ENCODE data around the gene PGM5. TPM values are rescaled to one million over a fixed set of nuclear protein-coding genes. Genes with fewer than 3 reads are reported as not detected.
A peak's percentile ranks its signal among the peaks of the same experiment; 100 is the strongest.

PGM5 gene
- total and polyA plus RNA-seq, 5 experiments from 2014 or later, result not detected

DNA sequence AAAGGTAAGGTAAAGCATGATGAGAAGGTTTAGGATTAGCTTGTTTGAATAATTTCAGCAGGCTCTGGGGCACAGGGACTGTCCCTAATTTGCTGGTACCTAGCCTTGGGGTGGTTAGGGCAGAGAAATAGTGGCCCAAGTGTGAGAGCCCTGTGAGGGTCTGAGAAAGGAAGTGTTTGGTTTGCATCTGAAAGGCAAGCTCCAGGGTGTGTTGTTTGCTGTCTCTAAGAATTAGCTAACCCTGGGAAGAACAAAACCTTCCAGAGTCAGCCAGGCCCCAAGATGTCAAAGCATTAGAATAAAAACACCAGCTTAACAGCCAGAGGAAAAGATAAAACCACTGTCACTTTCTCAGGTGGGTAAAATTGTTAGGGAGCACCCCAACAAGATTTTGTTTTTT lies 153.3 kb downstream of the PGM5 start:
- H3K4me1 Mint-ChIP-seq, result peaks cover 0 to 5% (median 0%) of the 10 kb centered on the region in 4 donors
- H3K27ac Mint-ChIP-seq, result no peak overlapping the region
- peaks cover 0 to 2% (median 0%) of the 10 kb centered on the region in 9 donors for H3K9me3 Mint-ChIP-seq
- DNase-seq (no peak), ATAC-seq (no peak)
- H3K27me3 Mint-ChIP-seq, result peaks cover 0 to 4% (median 4%) of the 10 kb centered on the region in 5 donors
- POLR2A ChIA-PET, result no interaction called here
- H3K4me3 Mint-ChIP-seq, result no peak overlapping the region
- no peaks in the 10 kb centered on the region for H3K36me3 Mint-ChIP-seq

DNA sequence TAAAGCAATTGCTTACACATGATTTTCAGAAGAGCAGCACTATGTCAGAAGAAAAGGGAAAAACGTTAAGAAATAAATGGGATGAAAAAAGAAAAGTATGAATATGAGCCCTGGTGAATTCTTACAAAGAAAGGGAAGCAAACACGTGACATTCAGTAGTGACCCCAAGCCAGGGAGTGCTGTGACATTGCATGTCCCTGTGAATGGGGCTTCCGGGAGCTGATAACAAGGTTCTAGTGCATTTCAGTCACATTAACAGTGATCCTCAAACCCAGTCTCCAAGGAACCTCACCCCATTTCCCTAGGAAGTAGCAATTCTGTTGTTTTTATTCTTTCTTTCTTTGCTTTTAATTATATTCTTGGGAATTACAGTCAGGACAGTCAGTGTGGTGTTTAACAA lies 157.0 kb downstream of the PGM5 start:
- no peaks in the 10 kb centered on the region for H3K4me1 Mint-ChIP-seq
- DNase-seq, result no peak
- no peak overlapping the region for H3K27ac Mint-ChIP-seq
- peaks cover 0 to 9% (median 4%) of the 10 kb centered on the region in 3 donors for H3K36me3 Mint-ChIP-seq
- H3K4me3 Mint-ChIP-seq, result no peak overlapping the region
- H3K9me3 Mint-ChIP-seq, result peaks cover 0 to 11% (median 6%) of the 10 kb centered on the region in 9 donors
- peaks cover 3 to 9% (median 4%) of the 10 kb centered on the region in 5 donors for H3K27me3 Mint-ChIP-seq
- ATAC-seq, result no peak
- POLR2A ChIA-PET, result no interaction called here

DNA sequence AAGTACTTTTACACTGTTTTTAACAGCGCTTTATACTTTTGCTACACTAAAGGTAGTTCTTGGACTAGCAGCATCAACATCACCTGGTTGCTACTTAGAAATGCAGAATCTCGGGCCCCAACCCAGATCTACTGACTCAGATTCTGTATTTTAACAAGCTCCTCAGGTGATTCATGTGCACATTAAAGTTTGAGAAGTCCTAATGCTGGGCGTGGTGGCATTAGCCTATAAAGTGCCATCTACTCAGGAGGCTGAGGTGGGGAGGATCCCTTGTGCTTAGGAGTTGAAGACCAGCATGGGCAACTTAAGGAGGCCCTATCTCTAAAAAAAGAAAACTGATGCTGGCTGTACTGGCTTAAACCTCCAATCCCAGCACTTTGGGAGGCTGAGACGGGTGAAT lies 157.6 kb downstream of the PGM5 start:
- H3K4me3 Mint-ChIP-seq, result no peak overlapping the region
- peaks cover 0 to 15% (median 7%) of the 10 kb centered on the region in 9 donors for H3K9me3 Mint-ChIP-seq
- no peak for ATAC-seq
- no peak for DNase-seq
- peaks cover 0 to 13% (median 4%) of the 10 kb centered on the region in 3 donors for H3K36me3 Mint-ChIP-seq
- POLR2A ChIA-PET, result no interaction called here
- no peak overlapping the region for H3K27ac Mint-ChIP-seq
- no peaks in the 10 kb centered on the region for H3K4me1 Mint-ChIP-seq
- peaks cover 4 to 15% (median 5%) of the 10 kb centered on the region in 5 donors for H3K27me3 Mint-ChIP-seq

DNA sequence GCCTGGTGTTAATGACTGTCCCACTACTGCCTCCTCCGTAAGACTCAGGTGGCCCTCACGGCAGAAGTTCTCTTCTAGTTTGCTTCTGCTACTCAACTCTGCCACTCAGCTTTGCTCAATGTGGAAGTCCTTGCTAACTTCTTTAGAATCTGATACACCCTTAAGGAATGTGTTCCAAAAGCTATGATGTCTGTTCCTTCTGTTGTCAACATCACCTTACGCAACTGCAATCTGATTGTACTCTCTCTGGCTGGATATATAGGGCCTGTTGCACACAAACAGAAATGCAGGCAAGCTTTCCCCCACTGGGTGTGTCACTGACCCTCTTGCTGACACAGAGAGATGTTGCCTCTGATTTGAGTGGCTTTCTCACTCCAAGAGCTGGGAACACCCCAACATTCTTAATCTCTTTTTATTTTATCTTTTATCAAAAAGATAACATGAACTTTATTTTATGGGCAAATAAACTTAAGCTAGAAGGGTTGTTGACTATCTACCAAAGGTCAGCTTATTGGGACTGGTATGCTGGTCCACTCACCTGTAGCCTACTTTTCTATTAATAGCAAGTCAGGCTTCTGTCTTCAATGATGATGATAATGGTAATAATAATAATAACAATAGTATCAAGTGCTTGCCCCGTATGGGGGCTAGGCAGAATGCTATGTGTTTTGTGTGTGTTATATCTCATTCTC lies 159.1 kb downstream of the PGM5 start:
- H3K27me3 Mint-ChIP-seq, result peaks cover 0 to 16% (median 2%) of the 10 kb centered on the region in 5 donors
- peaks cover 0 to 13% (median 4%) of the 10 kb centered on the region in 3 donors for H3K36me3 Mint-ChIP-seq
- H3K4me1 Mint-ChIP-seq, result no peaks in the 10 kb centered on the region
- no peak overlapping the region for H3K4me3 Mint-ChIP-seq
- no peak overlapping the region for H3K27ac Mint-ChIP-seq
- peaks cover 0 to 15% (median 7%) of the 10 kb centered on the region in 9 donors for H3K9me3 Mint-ChIP-seq
- ATAC-seq, result no peak
- no peak for DNase-seq
- POLR2A ChIA-PET, result no interaction called here

DNA sequence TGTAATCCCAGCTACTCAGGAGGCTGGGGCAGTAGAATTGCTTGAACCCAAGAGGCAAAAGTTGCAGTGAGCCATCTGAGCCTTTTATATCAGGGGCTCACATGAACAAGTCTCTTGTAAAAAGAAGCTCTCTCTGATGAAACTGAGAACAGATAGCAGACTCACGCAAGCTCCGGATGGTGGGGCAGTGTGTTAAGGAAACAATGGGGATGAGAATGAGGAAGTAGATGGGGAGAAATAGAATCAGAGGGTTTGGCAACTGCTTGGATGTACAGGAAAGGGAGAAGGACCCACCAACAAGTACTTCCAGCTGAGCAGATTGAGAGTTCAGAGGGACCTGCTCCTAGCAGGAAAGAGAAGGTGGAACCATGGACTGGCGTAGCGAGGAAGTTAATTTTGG lies 165.7 kb downstream of the PGM5 start:
- no peaks in the 10 kb centered on the region for H3K4me1 Mint-ChIP-seq
- DNase-seq (no peak), ATAC-seq (no peak)
- H3K27me3 Mint-ChIP-seq, result peaks cover 7 to 29% (median 17%) of the 10 kb centered on the region in 5 donors
- peaks cover 0 to 15% (median 7%) of the 10 kb centered on the region in 9 donors for H3K9me3 Mint-ChIP-seq
- no peak overlapping the region for H3K4me3 Mint-ChIP-seq
- no peak overlapping the region for H3K27ac Mint-ChIP-seq
- H3K36me3 Mint-ChIP-seq, result peaks cover 0 to 13% (median 4%) of the 10 kb centered on the region in 3 donors
- POLR2A ChIA-PET, result no interaction called here

DNA sequence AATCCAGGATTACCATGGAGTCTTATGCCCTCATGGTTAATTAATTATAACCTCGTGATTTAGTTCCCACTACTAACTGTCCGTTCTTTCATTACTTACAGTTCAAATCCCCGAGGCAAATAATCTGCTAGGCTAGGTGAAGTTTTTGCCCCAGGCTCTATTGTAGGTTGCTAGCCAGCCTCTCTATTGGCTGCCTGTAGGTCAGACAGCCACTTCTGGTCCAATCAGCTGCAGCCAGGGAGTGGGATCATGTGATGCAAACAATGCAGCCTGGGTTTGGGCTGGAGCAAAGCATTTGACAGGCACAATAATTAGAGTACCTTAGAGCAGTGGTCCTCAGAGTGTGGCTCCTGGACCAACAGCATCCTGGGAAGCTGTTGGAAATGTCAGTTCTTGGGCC lies 166.5 kb downstream of the PGM5 start:
- POLR2A ChIA-PET, result no interaction called here
- Mint-ChIP-seq H3K9me3 (peaks cover 0 to 11% (median 3%) of the 10 kb centered on the region in 9 donors), H3K27ac (no peak overlapping the region), H3K4me1 (no peaks in the 10 kb centered on the region), H3K36me3 (peaks cover 0 to 9% (median 4%) of the 10 kb centered on the region in 3 donors), H3K27me3 (peaks cover 7 to 24% (median 19%) of the 10 kb centered on the region in 5 donors), H3K4me3 (no peak overlapping the region)
- no peak for DNase-seq
- ATAC-seq, result no peak

DNA sequence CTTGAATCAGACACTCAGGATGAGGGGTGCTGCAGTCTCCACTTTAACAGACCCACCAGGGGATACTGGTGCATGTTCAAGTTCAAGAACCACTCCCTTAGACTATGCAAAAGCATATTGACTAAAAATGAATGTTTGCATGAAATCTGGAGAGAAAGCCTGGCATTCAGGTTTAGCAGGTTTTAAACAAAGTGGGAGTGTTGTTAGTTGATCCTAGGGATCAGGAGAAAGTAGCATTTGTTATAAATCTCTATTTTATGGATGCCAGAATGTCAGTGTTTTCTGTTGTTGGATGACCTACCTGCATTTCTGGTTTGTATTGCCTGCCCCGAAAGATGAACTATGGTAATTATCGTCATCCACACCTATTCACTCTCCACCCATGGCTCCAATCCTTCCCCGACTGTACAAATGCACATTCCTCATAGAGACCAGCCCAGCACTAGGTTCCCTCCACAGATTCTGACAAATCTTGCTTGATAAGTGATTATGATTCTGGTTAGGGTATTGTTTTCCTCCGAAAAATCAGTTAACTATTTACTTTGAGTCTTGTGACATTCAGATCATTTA lies 167.0 kb downstream of the PGM5 start:
- ATAC-seq, result no peak
- H3K4me1 Mint-ChIP-seq, result no peaks in the 10 kb centered on the region
- POLR2A ChIA-PET, result no interaction called here

DNA sequence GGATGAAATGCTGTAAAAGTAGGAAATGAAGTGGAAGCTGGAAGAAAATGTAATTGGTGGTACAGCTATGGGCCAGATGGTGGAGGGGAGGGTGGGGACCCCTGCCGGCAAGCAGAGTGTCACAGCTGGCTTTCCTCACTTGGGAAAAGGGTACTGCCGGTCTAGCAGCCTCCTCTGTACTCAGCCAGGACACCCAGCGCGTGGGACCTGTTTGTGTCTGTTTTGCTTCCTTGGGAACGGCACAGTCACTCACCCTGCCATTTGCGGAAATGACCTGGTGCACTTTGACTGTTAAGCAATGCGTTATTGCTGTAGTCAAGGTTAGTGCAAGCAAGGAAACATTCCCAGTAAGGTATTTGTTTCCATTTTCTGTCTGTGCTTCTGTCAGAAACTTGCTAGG lies 174.2 kb downstream of the PGM5 start:
- H3K36me3 Mint-ChIP-seq, result no peaks in the 10 kb centered on the region
- no peak overlapping the region for H3K4me3 Mint-ChIP-seq
- H3K4me1 Mint-ChIP-seq, result no peaks in the 10 kb centered on the region
- H3K27ac Mint-ChIP-seq, result no peak overlapping the region
- POLR2A ChIA-PET, result no interaction called here
- ATAC-seq, result no peak
- peaks cover 2 to 12% (median 10%) of the 10 kb centered on the region in 5 donors for H3K27me3 Mint-ChIP-seq
- H3K9me3 Mint-ChIP-seq, result no peaks in the 10 kb centered on the region
- DNase-seq, result no peak

More for the DNA sequence above, 167.0 kb downstream of the PGM5 start:
- no peak for DNase-seq
- H3K36me3 Mint-ChIP-seq, result peaks cover 0 to 4% (median 0%) of the 10 kb centered on the region in 3 donors
- no peak overlapping the region for H3K4me3 Mint-ChIP-seq
- peaks cover 0 to 6% (median 0%) of the 10 kb centered on the region in 9 donors for H3K9me3 Mint-ChIP-seq
- peaks cover 7 to 19% (median 17%) of the 10 kb centered on the region in 5 donors for H3K27me3 Mint-ChIP-seq
- no peak overlapping the region for H3K27ac Mint-ChIP-seq

DNA sequence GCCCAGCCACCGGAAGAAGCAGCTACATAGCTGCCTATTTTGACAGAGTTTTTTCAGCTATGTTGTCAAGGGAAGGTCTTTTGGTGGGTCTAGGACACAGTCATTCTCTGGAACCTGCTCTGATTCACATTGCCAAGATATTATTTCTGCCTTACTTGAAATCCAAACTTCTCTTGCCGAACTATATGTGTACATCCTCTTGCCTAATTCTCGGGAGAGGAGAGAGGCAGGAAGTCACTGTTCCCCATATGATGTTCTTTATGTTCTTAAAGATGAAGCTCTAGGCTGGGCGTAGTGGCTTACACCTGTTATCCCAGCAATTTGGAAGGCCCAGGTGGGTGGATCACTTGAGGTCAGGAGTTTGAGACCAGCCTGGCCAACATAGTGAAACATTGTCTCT lies 175.7 kb downstream of the PGM5 start:
- H3K36me3 Mint-ChIP-seq, result no peaks in the 10 kb centered on the region
- H3K4me3 Mint-ChIP-seq, result no peak overlapping the region
- no peaks in the 10 kb centered on the region for H3K4me1 Mint-ChIP-seq
- H3K9me3 Mint-ChIP-seq, result no peaks in the 10 kb centered on the region
- peaks cover 2 to 12% (median 10%) of the 10 kb centered on the region in 5 donors for H3K27me3 Mint-ChIP-seq
- no peak for ATAC-seq
- DNase-seq, result no peak
- POLR2A ChIA-PET, result no interaction called here
- no peak overlapping the region for H3K27ac Mint-ChIP-seq

DNA sequence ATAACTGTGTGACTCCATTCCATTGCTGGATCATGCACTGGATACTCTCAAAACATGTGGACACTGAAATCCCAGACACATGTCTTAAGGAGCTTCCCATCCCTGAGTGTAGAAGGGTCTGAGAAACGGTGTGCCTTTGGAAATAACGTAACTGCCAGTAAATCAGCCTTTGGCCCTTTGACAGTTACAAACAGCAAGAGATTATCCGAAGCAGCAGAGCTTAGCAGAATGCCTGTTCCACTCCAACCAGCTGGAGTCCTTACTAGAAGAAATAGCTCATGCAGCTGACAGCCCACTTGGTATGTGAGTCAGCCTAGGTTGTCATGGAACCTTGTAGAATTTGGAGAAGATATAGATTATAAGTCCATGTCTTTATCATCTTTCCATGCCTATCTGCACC lies 177.3 kb downstream of the PGM5 start:
- no peaks in the 10 kb centered on the region for H3K36me3 Mint-ChIP-seq
- no peaks in the 10 kb centered on the region for H3K4me1 Mint-ChIP-seq
- H3K9me3 Mint-ChIP-seq, result no peaks in the 10 kb centered on the region
- H3K4me3 Mint-ChIP-seq, result no peak overlapping the region
- POLR2A ChIA-PET, result no interaction called here
- H3K27ac Mint-ChIP-seq, result no peak overlapping the region
- DNase-seq, result no peak
- ATAC-seq, result no peak
- H3K27me3 Mint-ChIP-seq, result peaks cover 1 to 21% (median 9%) of the 10 kb centered on the region in 5 donors

DNA sequence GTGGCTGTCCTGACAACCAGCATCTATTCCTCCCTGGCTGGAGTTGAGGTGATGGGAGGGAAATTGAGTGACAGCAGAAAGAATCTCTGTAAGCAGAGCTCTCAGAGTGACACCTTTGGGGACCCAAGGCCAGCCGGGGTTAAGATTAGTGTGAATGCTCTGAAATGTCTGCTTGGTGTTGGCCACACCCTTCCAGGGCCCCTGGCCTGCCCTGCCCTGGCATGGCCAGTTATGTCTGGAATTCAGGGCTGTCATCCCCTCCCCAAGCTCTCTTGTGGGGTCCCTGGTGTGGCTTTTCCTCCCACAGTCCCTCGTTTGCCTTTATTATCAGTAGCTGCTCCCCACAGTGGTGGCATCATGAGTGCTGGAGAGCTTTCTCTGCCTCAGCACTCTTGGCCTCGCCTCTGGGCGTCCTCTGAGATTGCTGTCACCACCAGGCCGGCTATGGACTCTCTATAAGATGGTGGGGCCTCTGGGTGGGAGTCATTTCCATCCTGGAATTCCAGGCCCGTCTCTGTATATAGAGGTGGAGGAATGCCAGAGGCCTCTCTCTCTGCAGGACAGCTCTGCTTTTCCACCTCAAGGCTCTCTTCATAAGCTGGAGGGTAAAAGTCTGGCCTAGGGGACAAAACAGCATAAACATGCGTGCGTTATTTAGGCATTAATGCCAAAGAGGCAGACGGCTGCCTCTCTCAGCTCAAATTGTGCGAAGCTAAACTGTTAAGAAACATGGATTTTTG lies 180.6 kb downstream of the PGM5 start:
- Mint-ChIP-seq H3K36me3 (no peaks in the 10 kb centered on the region), H3K27me3 (peaks cover 3 to 33% (median 6%) of the 10 kb centered on the region in 5 donors), H3K4me3 (no peak overlapping the region), H3K27ac (no peak overlapping the region), H3K4me1 (no peaks in the 10 kb centered on the region), H3K9me3 (no peaks in the 10 kb centered on the region)
- no peak for ATAC-seq
- no peak for DNase-seq
- POLR2A ChIA-PET, result no interaction called here

DNA sequence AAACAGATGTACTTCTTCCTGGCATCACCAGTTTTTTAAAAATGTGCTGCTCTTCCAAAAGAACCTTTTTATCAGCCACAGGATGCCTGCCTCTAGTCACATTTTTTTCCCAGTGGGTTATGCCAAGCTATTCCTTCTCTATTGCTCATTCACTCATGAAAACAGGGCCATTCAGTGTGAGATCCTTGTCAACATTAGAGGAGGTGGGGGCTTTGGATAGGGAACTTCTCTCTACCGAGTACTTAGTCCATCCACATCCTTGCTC lies 181.1 kb downstream of the PGM5 start:
- no peaks in the 10 kb centered on the region for H3K4me1 Mint-ChIP-seq
- no peak overlapping the region for H3K4me3 Mint-ChIP-seq
- ATAC-seq, result no peak
- no peak overlapping the region for H3K27ac Mint-ChIP-seq
- POLR2A ChIA-PET, result no interaction called here
- DNase-seq, result no peak
- peaks cover 3 to 35% (median 7%) of the 10 kb centered on the region in 5 donors for H3K27me3 Mint-ChIP-seq
- H3K36me3 Mint-ChIP-seq, result no peaks in the 10 kb centered on the region
- H3K9me3 Mint-ChIP-seq, result no peaks in the 10 kb centered on the region

DNA sequence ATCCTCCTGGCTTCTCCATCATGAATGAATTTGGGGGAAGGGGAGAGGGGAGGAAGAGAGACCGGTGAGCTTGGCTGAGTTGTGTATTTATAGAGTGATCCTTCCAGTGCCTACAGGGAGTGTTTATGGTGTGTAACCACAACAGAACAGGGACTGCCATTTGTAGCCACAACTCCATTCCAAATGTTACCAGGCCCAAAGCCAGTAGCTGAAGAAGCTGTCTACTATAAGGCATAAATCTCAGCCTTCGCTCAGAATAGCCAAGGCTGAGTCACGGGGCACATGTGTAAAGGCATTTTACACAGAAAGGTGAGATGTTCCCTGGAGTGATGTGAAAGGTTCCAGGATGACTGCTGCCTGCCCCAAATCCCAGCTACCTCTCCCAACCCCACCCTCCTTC lies 181.8 kb downstream of the PGM5 start:
- Mint-ChIP-seq H3K27me3 (peaks cover 2 to 35% (median 8%) of the 10 kb centered on the region in 5 donors), H3K4me1 (no peaks in the 10 kb centered on the region), H3K27ac (peak overlapping the region in 1 of 10 donors; percentile 31), H3K4me3 (no peak overlapping the region), H3K9me3 (no peaks in the 10 kb centered on the region), H3K36me3 (no peaks in the 10 kb centered on the region)
- DNase-seq (no peak), ATAC-seq (no peak)
- POLR2A ChIA-PET, result no interaction called here
